Hepatocyte (in vitro differentiated cells): ENCODE measurements around the gene CAPRIN1. TPM values are rescaled to one million over a fixed set of nuclear protein-coding genes. Genes with fewer than 3 reads are reported as not detected.

Experiments used
- DNase-seq: peaks from one replicate; pipeline ENCODE4 v3.0.0-alpha.2; 2016; ENCODE audit warnings: low spot score
- H2AFZ ChIP-seq: fragments of 200-600 bp; sonication (generic); 2 replicates; pipeline ENCODE4 v1.6.0; 2016; ENCODE audit warnings: antibody characterized with exemption, mild to moderate bottlenecking
- H3K27ac ChIP-seq: fragments of 200-600 bp; sonication (generic); 2 replicates; pipeline ENCODE4 v1.5.1; 2016; ENCODE audit warnings: mild to moderate bottlenecking
- H3K27me3 ChIP-seq: fragments of 200-600 bp; sonication (generic); 2 replicates; pipeline ENCODE4 v1.6.1; 2016
- H3K36me3 ChIP-seq: fragments of 200-600 bp; sonication (generic); replicated peaks from 2 replicates; pipeline ENCODE4 v1.5.1; 2016; ENCODE audit warnings: low read depth; ENCODE audit not compliant: insufficient read depth
- H3K4me1 ChIP-seq: fragments of 200-600 bp; sonication (generic); 2 replicates; pipeline ENCODE4 v1.5.1; 2016; ENCODE audit warnings: mild to moderate bottlenecking, moderate library complexity; ENCODE audit not compliant: insufficient read depth
- H3K4me2 ChIP-seq: fragments of 200-600 bp; sonication (generic); 2 replicates; pipeline ENCODE4 v1.6.0; 2016
- H3K4me3 ChIP-seq: fragments of 200-600 bp; sonication (generic); 2 replicates; pipeline ENCODE4 v1.5.1; 2016; ENCODE audit warnings: mild to moderate bottlenecking
- H3K79me2 ChIP-seq: fragments of 200-600 bp; sonication (generic); 2 replicates; pipeline ENCODE4 v1.6.0; 2017; ENCODE audit warnings: mild to moderate bottlenecking
- H3K9me2 ChIP-seq: fragments of 200-600 bp; sonication (generic); replicated peaks from 2 replicates; pipeline ENCODE4 v1.6.0; 2017; ENCODE audit warnings: mild to moderate bottlenecking; ENCODE audit not compliant: insufficient read depth
- H3K9me3 ChIP-seq: fragments of 200-600 bp; sonication (generic); 2 replicates; pipeline ENCODE4 v1.5.1; 2016; ENCODE audit warnings: low read depth, mild to moderate bottlenecking
- H4K20me1 ChIP-seq: fragments of 200-600 bp; sonication (generic); 2 replicates; pipeline ENCODE4 v1.6.0; 2016; ENCODE audit warnings: mild to moderate bottlenecking; ENCODE audit not compliant: insufficient read depth, poor library complexity, severe bottlenecking
- EZH2 ChIP-seq: fragments of 200-600 bp; sonication (generic); IDR thresholded peaks from 2 replicates; pipeline ENCODE4 v1.6.1; 2016; ENCODE audit warnings: antibody characterized with exemption, mild to moderate bottlenecking, borderline replicate concordance
- EZH2phosphoT487 ChIP-seq: fragments of 200-600 bp; sonication (generic); IDR thresholded peaks from one replicate; pipeline ENCODE4 v1.6.1; 2018; ENCODE audit warnings: antibody characterized with exemption, mild to moderate bottlenecking, low read depth, moderate library complexity; ENCODE audit not compliant: unreplicated experiment, severe bottlenecking
- WGBS: methylation state at CpG from one replicate; pipeline ENCODE4 v1.1.6; 2016; ENCODE audit warnings: low lambda C conversion rate; ENCODE audit errors: missing lambda C conversion rate; 5-methylcytosine and 5-hydroxymethylcytosine counted together
- polyA plus RNA-seq: library from polyadenylated mRNA; unstranded; fragments of >200 nt; fragmentation: Nextera tagmentation; extraction: Ambion mirVana; gene quantifications from 2 replicates; pipeline ENCODE4 v1.2.1, GENCODE V29; 2016
- total RNA-seq: library from RNA; depleted of rRNA; stranded (reverse); fragments of >200 nt; gene quantifications from 2 replicates; pipeline ENCODE4 v1.2.3, GENCODE V29; 2014
- TF ChIP-seq, protein P1 (sequence below): fragments of 200-600 bp; sonication (generic); IDR thresholded peaks from 2 replicates; pipeline ENCODE4 v1.5.1; 2016; ENCODE audit warnings: antibody characterized with exemption, mild to moderate bottlenecking; ENCODE audit not compliant: poor library complexity

CAPRIN1 gene
- total and polyA plus RNA-seq, 2 experiments from 2014 or later: 102 to 217 TPM

GRCh38 chr11:34146411-34146810, 94.9 kb downstream of the CAPRIN1 start:
- Histone ChIP-seq H4K20me1 (no peaks in the 10 kb centered on the region), H3K9me3 (no peaks in the 10 kb centered on the region), H3K36me3 (no peaks in the 10 kb centered on the region), H3K4me1 (peaks cover 11% of the 10 kb centered on the region), H3K27ac (no peak overlapping the region), H3K79me2 (no peaks in the 10 kb centered on the region), H3K9me2 (no peaks in the 10 kb centered on the region), H3K4me2 (no peak overlapping the region), H2AFZ (no peak overlapping the region), H3K27me3 (no peaks in the 10 kb centered on the region), H3K4me3 (no peak overlapping the region)
- 96% methylated on average over 12 of the region's 12 CpGs for WGBS
- no peak for TF ChIP-seq EZH2
- no peak for TF ChIP-seq EZH2phosphoT487
- TF ChIP-seq, protein P1, sequence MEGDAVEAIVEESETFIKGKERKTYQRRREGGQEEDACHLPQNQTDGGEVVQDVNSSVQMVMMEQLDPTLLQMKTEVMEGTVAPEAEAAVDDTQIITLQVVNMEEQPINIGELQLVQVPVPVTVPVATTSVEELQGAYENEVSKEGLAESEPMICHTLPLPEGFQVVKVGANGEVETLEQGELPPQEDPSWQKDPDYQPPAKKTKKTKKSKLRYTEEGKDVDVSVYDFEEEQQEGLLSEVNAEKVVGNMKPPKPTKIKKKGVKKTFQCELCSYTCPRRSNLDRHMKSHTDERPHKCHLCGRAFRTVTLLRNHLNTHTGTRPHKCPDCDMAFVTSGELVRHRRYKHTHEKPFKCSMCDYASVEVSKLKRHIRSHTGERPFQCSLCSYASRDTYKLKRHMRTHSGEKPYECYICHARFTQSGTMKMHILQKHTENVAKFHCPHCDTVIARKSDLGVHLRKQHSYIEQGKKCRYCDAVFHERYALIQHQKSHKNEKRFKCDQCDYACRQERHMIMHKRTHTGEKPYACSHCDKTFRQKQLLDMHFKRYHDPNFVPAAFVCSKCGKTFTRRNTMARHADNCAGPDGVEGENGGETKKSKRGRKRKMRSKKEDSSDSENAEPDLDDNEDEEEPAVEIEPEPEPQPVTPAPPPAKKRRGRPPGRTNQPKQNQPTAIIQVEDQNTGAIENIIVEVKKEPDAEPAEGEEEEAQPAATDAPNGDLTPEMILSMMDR: no peak
- DNase-seq: no peak

DNA sequence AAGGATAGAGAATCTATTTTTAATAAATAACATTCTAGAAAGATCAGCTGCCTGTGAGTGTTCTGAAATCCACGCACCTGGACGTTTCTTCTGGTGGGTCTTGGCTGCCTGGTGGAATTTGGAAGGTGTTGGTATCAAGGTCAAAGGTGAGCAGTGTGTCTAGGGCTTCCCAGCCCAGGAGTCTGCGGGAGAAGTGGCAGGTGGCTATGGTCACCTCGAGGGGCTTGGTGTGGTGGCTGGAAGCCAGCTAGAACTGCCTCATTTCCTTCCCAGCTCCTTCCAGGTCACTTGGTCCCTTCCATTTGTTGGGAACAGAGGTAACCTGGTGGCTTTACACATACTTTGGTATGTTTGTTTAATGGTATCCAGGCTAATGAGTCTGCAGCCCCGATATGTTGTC, 95.3 kb downstream of the CAPRIN1 start:
- Histone ChIP-seq H3K27ac (no peak overlapping the region), H2AFZ (no peak overlapping the region), H3K4me3 (no peak overlapping the region), H3K36me3 (no peaks in the 10 kb centered on the region), H3K9me3 (no peaks in the 10 kb centered on the region), H4K20me1 (no peaks in the 10 kb centered on the region), H3K4me2 (no peak overlapping the region), H3K27me3 (no peaks in the 10 kb centered on the region), H3K9me2 (no peaks in the 10 kb centered on the region), H3K79me2 (no peaks in the 10 kb centered on the region), H3K4me1 (peaks cover 11% of the 10 kb centered on the region)
- no peak for DNase-seq
- 94% methylated on average over 5 of the region's 5 CpGs for WGBS
- TF ChIP-seq, protein P1: no peak
- TF ChIP-seq EZH2 (no peak), EZH2phosphoT487 (no peak)

GRCh38 chr11:34147581-34147980, 96.0 kb downstream of the CAPRIN1 start:
- no peak for DNase-seq
- no peak overlapping the region for H3K4me3 ChIP-seq
- H3K4me2 ChIP-seq: no peak overlapping the region
- no peaks in the 10 kb centered on the region for H3K36me3 ChIP-seq
- no peaks in the 10 kb centered on the region for H3K79me2 ChIP-seq
- H2AFZ ChIP-seq: no peak overlapping the region
- peaks cover 11% of the 10 kb centered on the region for H3K4me1 ChIP-seq
- H3K9me3 ChIP-seq: no peaks in the 10 kb centered on the region
- 94% methylated on average over 8 of the region's 8 CpGs for WGBS
- H4K20me1 ChIP-seq: no peaks in the 10 kb centered on the region
- no peaks in the 10 kb centered on the region for H3K27me3 ChIP-seq
- no peaks in the 10 kb centered on the region for H3K9me2 ChIP-seq
- TF ChIP-seq EZH2phosphoT487: no peak
- TF ChIP-seq, protein P1: no peak
- no peak for TF ChIP-seq EZH2
- no peak overlapping the region for H3K27ac ChIP-seq
